ENCODE measurements around the gene TRIM8. TPM values are rescaled to one million over a fixed set of nuclear protein-coding genes. Genes with fewer than 3 reads are reported as not detected.

Gene TRIM8
- total RNA-seq, 2 donors from 2014 or later, result 148 to 222 TPM

DNA sequence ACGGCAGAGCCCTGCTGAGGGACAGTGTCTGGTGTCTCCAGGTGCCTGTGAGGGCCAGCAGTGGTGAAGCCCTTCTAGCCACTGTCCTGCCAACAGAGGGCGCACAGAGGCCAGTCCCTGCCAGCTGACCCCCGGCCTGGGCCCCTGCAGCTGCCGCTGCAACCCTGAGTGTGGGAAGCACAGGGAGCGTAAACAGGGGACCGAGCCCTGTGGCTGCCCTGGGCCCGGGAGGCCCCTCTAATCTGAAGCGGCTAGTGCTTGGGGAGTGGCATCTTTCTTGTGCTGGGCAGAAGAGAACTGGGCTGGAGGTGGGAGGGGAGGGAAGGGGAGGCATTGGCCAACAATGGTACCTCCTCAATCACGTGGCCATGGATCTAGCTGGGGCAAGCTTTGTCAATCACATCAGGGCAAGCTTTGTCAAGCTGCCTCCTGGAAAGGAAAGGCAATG is 34.6 kb downstream of the TRIM8 start:
- no peaks in the 10 kb centered on the region for H3K36me3 ChIP-seq
- H3K4me3 ChIP-seq, result no peak overlapping the region
- H3K27ac ChIP-seq, result peak overlapping the region; percentile 16 to 33
- H3K9me3 ChIP-seq, result no peaks in the 10 kb centered on the region
- WGBS, result 15% methylated on average over 9 of the region's 9 CpGs
- peak; percentile 49 for DNase-seq (ENCODE audit: low spot score)
- no peaks in the 10 kb centered on the region for H3K27me3 ChIP-seq (replicated peaks; ENCODE audit: insufficient read depth)
- no peak for TF ChIP-seq POLR2A (IDR thresholded peaks at IDR 0.05)
- TF ChIP-seq, protein P1, sequence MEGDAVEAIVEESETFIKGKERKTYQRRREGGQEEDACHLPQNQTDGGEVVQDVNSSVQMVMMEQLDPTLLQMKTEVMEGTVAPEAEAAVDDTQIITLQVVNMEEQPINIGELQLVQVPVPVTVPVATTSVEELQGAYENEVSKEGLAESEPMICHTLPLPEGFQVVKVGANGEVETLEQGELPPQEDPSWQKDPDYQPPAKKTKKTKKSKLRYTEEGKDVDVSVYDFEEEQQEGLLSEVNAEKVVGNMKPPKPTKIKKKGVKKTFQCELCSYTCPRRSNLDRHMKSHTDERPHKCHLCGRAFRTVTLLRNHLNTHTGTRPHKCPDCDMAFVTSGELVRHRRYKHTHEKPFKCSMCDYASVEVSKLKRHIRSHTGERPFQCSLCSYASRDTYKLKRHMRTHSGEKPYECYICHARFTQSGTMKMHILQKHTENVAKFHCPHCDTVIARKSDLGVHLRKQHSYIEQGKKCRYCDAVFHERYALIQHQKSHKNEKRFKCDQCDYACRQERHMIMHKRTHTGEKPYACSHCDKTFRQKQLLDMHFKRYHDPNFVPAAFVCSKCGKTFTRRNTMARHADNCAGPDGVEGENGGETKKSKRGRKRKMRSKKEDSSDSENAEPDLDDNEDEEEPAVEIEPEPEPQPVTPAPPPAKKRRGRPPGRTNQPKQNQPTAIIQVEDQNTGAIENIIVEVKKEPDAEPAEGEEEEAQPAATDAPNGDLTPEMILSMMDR (IDR thresholded peaks at IDR 0.05), result peak; percentile 24 to 73 (median 46)
- peaks cover 21% of the 10 kb centered on the region for H3K4me1 ChIP-seq (replicated peaks)
- intact Hi-C loops (cut with DNase I), result no loop called here

DNA sequence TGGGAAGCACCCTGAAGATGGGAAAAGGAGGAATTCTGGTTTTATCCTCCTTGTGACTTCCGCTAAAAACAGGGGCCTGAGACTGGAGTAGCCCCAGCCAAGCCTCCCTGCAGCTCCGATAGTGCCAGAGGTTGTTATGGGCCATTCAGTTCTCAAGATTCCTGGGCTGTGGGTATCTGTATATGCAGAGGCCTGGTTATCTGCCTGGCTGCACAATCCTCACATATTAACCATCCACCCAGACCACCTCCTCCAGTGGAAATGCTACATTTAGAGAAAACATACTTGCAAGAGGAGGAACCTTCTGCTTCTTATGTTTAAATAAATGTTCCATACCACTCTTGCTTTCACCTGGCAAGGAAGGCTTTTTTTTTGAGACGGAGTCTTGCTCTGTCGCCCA is 35.3 kb downstream of the TRIM8 start:
- intact Hi-C loops (cut with DNase I), result no loop called here
- H3K9me3 ChIP-seq, result no peaks in the 10 kb centered on the region

DNA sequence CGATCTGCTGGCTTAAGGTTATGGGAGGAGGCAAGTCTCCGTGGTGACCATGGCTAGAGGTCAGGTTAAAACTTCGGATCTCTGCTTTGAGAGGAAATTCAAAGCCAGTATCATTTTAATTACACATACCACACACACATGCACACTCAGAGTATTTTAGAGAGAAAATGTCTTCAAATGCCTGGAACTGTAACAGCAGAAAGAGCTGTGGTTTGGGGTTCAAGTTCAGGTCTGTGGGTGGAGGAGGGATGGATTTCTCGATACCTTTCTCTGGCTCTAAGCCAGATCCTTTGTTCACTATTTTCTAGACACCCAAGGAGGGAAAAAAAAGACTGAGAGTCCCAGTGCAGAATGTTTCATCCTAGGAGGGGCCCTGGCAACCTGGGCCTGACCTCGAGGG is 37.4 kb downstream of the TRIM8 start:
- H3K4me3 ChIP-seq, result no peak overlapping the region
- no peaks in the 10 kb centered on the region for H3K27me3 ChIP-seq (replicated peaks; ENCODE audit: insufficient read depth)
- WGBS, result 88% methylated on average over 5 of the region's 5 CpGs
- no peak overlapping the region for H3K27ac ChIP-seq
- intact Hi-C loops (cut with DNase I), result no loop called here
- no peaks in the 10 kb centered on the region for H3K36me3 ChIP-seq
- TF ChIP-seq POLR2A (IDR thresholded peaks at IDR 0.05), result no peak
- TF ChIP-seq, protein P1 (IDR thresholded peaks at IDR 0.05), result no peak
- TF ChIP-seq POLR2AphosphoS5 (IDR thresholded peaks at IDR 0.05), result no peak
- DNase-seq (ENCODE audit: low spot score), result no peak
- peaks cover 5% of the 10 kb centered on the region for H3K4me1 ChIP-seq (replicated peaks)
- no peaks in the 10 kb centered on the region for H3K9me3 ChIP-seq

More for the DNA sequence above, 35.3 kb downstream of the TRIM8 start:
- Histone ChIP-seq H3K27ac (no peak overlapping the region), H3K36me3 (no peaks in the 10 kb centered on the region), H3K4me1 (replicated peaks) (peaks cover 14% of the 10 kb centered on the region), H3K27me3 (replicated peaks; ENCODE audit: insufficient read depth) (no peaks in the 10 kb centered on the region), H3K4me3 (no peak overlapping the region)
- TF ChIP-seq, protein P1 (IDR thresholded peaks at IDR 0.05), result no peak
- no peak for TF ChIP-seq POLR2A (IDR thresholded peaks at IDR 0.05)
- TF ChIP-seq POLR2AphosphoS5 (IDR thresholded peaks at IDR 0.05), result no peak
- 96% methylated on average over 4 of the region's 4 CpGs for WGBS
- DNase-seq (ENCODE audit: low spot score), result no peak

DNA sequence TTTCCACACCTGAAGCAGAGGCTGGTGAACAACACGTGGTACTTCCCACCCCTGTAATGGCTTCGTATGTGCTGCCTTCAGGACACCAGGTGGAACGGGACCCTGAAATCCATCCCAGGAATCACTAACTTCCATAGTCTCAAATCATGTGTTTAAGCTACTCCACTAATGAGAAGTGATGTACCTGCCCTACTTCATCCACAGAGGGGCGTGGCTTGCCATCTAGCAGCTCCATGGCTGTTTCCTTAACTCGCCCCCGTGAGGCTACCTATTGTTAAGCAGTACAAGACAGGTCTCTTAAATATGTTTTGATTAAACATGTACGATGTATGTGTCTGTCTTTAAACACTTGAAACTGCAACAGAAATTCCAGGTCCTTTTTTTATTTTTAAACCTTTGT is 38.1 kb downstream of the TRIM8 start:
- DNase-seq (ENCODE audit: low spot score), result no peak
- Histone ChIP-seq H3K27ac (no peak overlapping the region), H3K4me3 (no peak overlapping the region), H3K27me3 (replicated peaks; ENCODE audit: insufficient read depth) (no peaks in the 10 kb centered on the region), H3K9me3 (no peaks in the 10 kb centered on the region), H3K36me3 (no peaks in the 10 kb centered on the region), H3K4me1 (replicated peaks) (peaks cover 5% of the 10 kb centered on the region)
- WGBS, result 71% methylated on average over 7 of the region's 7 CpGs
- intact Hi-C loops (cut with DNase I), result no loop called here
- TF ChIP-seq POLR2A (IDR thresholded peaks at IDR 0.05), result no peak
- TF ChIP-seq POLR2AphosphoS5 (IDR thresholded peaks at IDR 0.05), result no peak
- TF ChIP-seq, protein P1 (IDR thresholded peaks at IDR 0.05), result no peak

DNA sequence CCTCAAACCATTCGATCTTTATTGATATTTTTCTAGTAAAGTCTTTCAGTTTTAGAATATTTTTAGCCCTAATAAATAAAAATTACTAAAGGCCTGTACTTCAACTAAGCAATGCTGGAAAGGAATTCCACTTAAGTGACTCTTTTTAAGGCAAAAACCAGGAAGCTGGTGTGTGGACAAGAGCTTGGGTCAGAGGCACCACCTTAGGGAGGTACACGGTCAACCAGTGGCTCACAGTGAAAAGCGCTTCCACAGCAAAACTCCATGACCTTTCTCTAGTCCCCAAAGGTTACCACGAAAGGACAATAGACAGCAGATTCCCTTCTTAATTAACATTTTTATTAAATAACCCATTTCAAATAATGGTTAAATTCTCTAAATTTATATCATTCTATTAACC is 38.7 kb downstream of the TRIM8 start:
- intact Hi-C loops (cut with DNase I), result no loop called here
- Histone ChIP-seq H3K4me3 (no peak overlapping the region), H3K4me1 (replicated peaks) (peaks cover 4% of the 10 kb centered on the region), H3K36me3 (no peaks in the 10 kb centered on the region), H3K9me3 (no peaks in the 10 kb centered on the region), H3K27me3 (replicated peaks; ENCODE audit: insufficient read depth) (no peaks in the 10 kb centered on the region), H3K27ac (no peak overlapping the region)
- 89% methylated on average over 4 of the region's 4 CpGs for WGBS
- DNase-seq (ENCODE audit: low spot score), result no peak
- TF ChIP-seq, protein P1 (IDR thresholded peaks at IDR 0.05), result no peak
- TF ChIP-seq POLR2A (IDR thresholded peaks at IDR 0.05), result no peak
- no peak for TF ChIP-seq POLR2AphosphoS5 (IDR thresholded peaks at IDR 0.05)

Data from prostate gland (tissue), 2 donors.